GM18858 (cell line): ENCODE data around the gene PLEKHA3.
A peak's percentile ranks its signal among the peaks of the same experiment; 100 is the strongest.

Experiments used
- ATAC-seq: cut with Tn5 transposase; IDR thresholded peaks from one replicate; pipeline ENCODE4 v1.9.1; 2021; ENCODE audit not compliant: unreplicated experiment

The PLEKHA3 gene

DNA sequence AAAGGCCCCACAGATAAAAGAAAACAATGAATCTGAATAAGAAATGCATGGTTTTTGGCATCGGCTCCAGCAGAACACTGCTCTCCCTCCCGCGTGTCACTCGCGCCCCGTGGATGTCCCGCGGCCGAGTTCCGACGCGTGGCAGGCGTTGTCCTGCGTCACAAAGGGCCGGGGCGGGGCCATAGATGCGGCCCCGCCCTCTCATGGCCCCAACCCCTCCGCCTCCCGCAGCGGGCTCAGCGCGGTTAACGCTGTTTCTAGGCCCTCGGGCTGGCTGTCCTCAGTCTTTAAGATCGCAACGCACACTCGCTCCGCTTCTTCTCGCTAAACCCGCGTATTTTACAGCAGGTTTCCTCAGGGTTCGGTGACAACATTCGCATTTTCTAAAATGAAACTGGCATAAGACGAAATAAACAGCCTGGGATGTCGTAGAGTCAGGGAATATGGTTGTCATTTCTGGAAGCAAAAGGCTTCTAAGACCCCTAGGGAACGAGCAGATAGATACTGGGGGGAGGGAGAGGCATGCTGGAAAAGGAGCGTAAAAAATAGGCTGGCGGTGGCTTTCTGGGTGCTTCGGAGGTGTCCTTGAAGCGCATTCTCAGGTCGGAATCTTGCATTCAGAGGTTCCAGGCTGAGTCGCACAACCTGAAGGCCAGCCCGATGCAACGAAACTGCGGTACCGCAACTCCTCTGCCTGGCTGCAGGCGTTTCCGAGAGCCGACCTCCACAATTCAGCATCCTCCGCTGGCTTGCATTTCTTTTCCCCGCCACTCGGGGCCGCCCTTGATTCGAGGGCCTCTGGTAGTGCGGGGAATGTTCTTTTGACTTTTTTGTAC lies 1.6 kb upstream of the PLEKHA3 start, which contains the start of gene FKBP7:
Gene FKBP7, minus strand, starts transcription at position 162 of the 836 bp plus-strand sequence. Its CDS starts 101 bp downstream, at position 61.
- peak; percentile 19 for ATAC-seq

DNA sequence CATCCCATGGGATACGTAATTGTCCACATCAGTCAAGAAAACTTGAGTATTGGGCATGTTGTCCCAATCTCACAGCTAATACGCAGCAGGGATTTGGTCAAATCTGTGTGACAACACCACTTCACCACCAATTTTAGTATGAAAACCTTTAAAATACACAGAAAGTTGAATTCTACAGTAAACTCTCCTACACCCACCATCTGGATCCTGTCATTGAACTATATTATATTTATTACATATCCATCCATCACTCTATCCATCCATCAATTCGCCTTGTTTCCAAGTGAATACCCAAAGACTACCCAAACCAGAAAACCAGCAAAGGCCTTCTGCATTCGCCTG lies 1.0 kb upstream of the PLEKHA3 start:
- no peak for ATAC-seq

DNA sequence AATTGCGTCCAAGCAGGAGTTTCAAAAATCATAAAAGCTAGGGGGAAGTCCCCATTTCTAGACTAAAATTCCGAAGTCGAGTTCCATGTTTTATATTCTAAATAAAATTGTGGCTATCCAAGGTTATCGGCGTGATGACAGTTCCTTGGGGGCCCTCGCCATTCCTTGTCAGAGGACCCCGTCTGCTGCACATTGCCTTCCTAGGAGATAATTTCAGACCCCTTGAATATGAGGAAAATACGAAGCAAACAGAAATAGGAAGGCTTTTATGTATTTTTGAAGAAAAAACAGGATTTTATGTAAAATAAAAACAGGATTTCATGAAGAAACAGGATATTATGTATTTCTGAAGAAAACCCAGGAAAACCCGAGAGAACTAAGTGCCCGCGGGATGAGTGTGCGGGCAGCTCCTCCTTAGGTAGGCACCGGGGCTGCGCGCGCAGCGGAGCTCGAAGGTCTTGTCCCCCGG lies 465 bp upstream of the PLEKHA3 start:
- no peak for ATAC-seq

DNA sequence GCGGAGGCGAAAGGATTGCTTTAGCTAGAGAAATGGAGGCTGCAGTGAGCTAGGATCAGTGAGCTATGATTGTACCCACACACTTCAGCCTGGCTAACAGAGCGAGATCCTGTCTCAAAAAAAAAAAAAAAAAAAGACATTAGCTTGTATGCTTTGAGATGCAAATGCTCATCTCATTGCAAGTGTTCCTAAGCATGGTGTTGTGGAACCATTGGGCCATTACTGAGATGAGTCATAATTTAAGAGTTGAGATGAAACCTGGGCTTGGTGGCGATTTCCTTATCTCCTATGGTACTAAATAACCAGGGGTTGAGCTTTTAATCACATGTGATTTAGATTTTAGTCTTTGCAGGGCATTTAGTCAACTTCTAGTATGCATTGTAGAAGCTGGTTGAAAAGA lies 2.2 kb downstream of the PLEKHA3 start:
- ATAC-seq: peak; percentile 45

DNA sequence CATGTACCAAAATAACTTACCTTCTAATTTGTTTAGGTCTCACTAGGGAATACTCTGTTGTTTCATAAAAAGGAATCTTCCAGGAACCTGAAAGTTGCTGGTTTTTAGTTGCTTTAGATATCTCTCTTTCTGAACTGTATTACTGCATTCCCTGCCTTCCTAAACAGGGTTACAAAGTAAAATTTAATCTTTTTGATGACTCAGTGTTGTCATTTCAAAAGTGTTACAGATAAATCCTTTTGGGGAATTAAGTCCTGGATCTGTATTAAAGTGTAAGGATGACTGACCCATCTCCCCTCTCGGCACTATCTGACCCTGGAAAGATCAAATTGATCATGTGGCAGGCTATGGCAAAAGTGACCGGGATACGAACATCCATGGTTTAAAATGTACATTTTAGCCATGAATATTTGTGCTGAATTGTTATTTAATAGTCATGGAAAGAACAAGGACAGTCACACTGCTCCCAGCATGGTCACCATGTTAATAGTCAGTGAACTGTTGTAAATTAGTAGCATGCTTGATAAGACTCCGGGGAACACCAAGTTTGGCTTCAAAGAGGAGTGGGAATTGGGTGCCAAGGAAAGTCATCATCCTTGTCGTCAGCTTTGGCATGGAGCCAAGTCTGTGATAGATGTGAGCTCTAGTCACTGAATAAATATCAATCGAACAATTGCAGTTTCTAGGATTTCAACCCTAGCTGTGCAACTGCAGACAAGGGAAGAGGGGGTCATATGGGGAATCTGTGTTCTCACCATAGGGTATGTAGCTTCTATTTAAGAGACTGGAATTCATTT lies 4.2 kb downstream of the PLEKHA3 start:
- ATAC-seq: no peak

DNA sequence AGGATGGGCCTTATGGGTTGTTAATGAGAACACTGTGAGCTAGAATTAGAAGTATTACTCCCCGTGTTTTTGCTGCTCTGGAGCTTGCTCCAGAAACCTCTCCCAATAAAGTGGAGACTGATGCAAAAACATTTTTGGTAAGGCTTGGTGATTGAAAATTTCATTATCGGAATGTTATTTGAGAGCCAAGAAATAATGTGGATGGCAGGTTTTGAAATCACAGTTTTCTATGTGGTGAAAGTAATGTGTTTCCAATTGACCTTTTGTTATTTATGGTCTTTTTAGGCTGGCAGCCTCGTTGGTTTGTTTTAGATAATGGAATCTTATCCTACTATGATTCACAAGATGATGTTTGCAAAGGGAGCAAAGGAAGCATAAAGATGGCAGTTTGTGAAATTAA lies 5.1 kb downstream of the PLEKHA3 start:
- no peak for ATAC-seq

DNA sequence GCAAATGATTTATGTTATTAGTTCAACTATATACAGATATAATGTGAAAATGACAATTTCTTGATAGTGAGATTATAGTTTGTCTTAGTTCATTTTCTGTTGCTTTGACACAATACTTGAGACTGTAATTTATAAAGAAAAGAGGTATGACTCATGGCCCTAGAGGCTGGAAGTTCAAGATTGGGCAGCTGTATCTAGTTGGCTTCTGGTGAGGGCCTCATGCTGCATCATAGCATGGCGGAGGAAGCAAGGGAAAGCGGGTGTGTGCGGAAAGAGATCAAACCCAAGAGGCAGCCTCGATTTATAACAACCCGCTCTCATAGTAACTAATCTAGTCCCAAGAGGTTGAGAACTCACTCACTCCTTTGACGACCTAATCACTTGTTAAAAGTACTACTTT lies 11.4 kb downstream of the PLEKHA3 start:
- ATAC-seq: no peak

DNA sequence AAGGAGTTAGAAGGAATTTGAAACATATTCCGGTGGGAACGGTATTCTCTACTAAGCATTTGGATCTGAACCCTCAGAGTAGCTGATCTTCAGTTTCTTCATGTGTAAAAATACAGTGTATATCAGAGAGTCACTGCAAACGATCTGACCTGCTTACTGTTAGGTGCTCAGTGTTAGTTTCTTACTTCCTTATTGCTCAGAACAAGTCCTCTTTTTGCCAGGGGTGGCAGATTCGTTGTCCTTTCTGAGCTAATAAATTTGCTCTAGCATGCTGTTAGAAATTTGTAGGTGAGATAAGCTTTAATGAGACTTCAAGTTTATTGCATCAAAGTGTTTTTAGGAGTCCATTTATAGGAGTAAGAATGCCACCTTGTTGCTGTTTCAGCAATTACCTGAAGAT lies 15.8 kb downstream of the PLEKHA3 start:
- ATAC-seq: no peak

DNA sequence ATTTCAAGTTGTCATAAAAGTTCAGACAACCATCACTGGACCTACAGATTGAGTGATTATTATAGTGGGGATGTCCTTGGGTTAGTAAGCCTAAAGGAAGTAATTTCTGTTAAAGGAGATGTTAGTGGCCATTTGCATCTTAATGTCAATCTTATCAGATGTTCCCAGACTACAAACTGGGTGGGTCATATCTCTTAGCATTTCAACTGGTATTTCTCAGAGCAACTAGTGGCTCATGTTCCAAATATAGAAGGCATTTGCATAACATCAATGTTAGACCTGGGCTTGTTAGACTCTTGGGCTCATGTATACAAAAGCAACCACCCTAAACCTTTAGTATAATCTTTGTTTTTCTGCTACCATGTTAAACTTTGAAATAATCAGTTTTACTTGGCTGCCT lies 17.9 kb downstream of the PLEKHA3 start:
- no peak for ATAC-seq

DNA sequence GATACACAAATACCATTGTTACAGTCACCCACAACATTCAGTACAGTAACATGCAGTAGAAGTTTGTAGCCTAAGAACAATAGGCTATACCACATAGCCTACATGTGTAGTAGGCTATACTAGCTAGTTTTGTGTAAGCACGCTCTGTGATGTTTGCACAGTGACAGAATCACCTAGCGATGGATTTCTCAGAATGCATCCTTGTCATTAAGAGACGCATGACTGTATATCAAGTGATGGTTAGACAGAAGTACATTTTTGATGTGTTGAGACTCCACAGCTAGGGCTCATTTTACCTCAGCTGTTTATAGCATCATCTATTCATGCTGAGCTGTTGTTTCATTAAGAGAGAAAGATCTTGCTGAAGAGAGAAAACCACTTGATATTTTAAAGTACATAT lies 19.4 kb downstream of the PLEKHA3 start:
- ATAC-seq: no peak

DNA sequence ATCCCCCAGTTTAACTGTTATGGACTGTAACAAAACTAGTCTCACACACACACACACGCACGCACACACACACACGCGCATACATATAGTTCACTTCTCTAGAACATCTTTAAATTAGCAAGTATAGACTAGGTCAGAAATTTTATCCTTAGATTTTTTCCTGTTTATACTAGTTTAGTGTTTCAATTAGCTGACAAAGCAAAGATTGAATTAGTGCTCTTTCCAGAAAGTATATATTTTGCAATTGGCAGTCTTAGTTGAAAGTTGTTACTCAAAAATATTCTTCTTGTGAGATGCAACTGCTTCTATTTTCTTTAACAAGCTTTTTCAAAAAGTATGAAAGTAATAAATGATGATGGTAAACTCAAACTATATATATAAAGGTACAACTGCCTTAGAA lies 22.5 kb downstream of the PLEKHA3 start:
- ATAC-seq: no peak

DNA sequence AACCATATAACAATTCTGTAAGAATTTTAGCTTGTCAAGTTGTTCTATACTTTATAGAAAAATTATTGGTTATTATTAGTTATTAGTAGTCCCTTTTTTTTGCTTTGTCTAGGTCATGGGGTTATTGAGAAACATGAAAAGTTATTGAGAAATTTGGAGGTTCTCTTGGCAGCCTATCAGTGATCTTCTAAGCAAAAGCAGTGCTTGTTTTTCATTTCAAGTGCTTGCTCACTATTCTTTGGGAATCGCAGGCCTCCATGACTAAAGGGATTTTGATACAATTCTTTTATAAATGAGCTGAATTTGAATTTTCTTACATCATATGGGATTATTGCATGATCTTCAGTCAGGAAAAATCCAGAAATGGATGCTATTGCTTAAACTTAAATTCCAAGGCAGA lies 25.8 kb downstream of the PLEKHA3 start:
- ATAC-seq: no peak

DNA sequence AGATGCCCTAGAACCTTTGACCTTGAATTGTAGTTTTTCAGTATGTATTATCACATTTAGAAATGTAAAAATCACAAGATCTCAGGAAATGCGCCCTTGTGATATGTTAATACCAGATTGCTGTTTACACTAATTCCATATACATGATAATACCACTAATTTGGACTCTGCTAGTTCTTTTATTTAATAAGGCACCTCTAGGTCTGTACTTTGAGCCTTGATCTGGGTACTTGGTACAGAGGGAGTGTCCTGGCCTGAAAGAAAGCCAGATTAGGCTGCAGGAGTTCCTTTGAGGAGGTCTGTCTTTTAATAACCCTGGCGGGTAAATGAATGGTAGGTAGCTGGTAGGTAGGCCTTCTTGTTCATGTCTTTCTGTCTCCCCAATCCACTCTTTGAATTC lies 26.3 kb downstream of the PLEKHA3 start:
- ATAC-seq: no peak

DNA sequence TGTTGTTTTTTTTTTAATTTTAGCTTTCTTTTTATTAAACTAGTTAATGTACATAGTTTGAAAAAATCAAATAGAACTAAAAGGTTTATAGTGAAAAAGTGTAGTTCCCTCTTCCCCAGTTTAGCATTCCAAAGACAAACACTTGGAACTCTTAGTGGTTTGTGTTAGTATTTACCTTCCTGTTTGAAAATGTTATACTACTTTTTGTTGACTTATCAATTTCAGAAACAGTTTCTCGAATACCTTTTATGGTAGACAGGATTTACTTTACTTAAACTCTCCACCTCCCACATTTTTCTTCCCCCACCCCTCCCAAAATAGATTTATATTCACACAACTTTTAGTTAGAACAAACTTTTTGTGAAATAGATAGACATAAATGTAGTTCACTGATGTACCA lies 26.7 kb downstream of the PLEKHA3 start:
- no peak for ATAC-seq

DNA sequence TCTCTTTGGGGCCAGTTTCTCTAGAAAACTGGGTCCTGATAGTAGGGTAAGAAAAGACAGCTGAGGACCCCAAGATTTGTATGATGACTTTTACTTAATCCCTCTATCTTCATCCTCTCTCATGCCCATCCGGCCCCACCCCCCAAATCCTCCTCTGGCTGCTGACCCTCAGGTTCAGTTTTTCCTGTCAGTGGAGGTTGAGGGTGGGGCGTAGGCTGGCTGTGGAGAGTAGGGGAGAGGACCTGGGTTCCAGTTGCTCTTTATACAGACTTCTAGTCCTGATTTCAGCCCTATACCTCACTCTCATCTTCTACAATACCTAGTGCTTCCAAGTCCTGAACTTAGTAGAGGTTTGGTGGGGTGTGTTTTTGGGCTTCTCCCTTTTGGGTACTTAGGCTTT lies 28.4 kb downstream of the PLEKHA3 start:
- ATAC-seq: no peak

DNA sequence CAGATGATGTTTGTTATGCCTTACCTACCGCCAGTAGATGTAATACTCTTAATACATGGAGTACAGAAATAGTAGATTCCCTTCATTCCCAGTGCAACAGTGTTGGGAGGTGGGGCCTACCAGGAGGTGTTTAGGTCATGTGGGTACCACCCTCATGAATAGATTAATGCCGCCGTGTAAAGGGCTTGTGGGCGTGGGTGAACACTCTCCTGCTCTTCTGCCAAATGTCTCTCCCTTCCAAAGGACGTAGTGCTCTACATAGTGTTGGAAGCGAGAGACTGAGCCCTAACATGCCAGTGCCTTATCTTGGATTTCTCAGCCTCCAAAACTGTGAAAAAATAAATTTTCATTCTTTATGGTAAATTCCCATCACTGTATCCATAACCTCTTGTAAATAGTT lies 30.1 kb downstream of the PLEKHA3 start:
- no peak for ATAC-seq

DNA sequence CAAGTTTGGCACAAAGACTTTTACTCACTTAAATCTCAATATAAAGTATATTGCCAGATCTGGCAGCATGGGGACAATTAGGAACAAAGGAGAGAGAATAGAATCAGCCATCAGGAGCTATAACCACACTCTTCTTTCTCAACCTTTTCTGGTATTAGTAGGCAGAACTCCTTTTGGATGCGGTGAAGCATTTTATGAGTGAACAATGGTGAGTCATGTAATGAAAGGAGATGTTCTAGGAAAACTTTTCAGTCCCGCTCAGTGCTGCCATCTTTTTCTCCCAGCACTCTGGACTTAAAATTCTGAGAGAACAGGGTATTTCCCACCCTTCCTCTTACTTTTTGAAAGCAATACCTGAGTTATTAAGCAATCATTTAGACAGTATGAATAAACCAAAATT lies 32.2 kb downstream of the PLEKHA3 start:
- ATAC-seq: no peak

DNA sequence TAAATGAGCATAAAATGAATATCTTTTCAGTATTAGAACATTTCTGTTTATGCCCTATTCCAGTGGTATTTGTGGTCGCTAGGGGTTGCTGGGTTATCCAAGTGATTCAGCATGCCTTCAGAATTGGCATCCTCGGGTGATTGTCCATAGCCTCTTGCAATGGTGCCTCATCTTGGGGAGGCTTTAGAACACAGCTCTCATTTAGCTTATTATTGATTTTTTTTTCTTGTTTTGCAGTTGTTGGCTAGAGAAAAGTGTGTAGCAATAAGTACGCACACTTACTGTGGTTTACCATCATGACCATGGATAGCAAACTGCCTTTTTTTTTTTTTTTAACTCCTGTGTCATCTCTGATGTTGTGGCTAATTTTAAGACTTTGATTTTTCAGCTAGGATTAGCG lies 33.6 kb downstream of the PLEKHA3 start:
- no peak for ATAC-seq

DNA sequence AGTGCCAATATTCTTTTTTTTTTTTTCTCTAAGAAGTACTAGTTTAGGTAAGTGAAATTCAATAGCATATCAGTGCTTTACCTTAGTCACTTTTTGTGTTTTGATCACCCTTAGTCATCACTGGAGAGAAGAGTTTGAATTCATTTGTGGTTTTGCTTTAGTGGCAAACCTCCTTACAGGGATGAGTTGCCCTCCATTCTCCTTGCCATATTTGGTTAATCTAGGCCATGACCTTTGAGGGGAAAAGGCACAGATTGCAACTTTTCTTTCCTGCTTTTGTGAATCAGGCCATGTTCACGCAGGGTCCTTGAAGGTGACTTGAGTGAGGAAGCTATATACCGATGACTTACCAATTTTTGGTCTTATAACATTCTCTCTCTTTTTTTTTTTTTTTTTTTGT lies 34.4 kb downstream of the PLEKHA3 start:
- peak; percentile 71 for ATAC-seq

DNA sequence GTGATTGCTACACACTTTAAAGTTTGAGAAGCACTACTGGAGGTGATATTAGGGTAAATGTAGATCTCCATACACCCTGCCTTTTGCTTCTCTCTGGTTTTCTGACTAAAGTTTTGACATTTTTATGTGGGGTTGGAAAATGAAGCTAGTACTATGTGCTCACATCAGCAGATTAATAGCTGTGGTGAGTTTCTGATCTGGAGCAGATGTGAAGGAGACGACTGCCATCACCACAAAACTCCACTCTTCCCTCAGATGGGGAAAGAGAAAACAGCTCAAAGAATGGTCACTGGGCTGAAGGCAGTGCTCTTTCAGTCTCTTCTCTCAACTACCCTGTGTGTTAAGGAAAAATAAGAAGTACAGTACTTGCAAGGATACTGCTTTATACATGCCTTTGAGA lies 37.2 kb downstream of the PLEKHA3 start:
- ATAC-seq: no peak

DNA sequence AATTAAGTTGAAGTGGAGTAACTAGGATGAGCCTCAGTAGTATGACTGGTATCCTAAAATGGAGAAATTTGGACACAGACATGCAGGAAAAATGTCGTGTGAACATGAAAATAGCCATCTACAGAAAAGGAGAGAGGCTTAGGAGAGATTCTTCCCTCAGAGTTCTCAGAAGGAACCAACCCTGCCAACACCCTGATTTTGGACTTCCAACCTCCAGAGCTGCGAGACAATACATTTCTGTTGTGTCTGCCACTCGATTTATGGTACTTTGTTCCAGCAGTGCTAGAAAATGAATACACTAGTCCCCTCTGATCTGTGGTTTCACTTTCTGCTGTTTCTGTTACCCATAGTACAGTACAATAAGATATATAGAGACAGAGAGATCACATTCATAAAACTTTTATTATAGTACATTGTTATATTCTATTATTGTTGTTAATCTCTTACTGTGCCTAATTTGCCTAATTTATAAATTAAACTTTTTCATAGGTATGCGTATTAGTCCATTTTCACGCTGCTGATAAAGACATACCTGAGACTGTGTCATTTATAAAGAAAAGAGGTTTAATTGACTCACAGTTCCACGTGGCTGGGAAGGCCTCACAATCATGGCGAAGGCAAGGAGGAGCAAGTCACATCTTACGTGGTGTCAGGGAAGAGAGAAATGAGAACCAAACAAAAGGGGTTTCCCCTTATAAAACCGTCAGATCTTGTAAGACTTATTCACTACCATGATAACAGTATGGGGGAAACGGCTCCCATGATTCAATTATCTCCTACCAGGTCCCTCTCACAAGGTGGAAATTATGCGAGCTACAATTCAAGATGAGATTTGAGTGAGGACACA lies 41.3 kb downstream of the PLEKHA3 start:
- no peak for ATAC-seq
